Ishikawa (cell line): ENCODE measurements around the gene ARHGEF2.

Experiments
- CEBPB ChIP-seq: IDR thresholded peaks from 2 replicates; pipeline ENCODE4 v1.6.1; 2012
- CREB1 ChIP-seq: IDR thresholded peaks from 2 replicates; pipeline ENCODE4 v1.6.1; 2012; ENCODE audit warnings: low read depth
- EGR1 ChIP-seq: IDR thresholded peaks from 2 replicates; pipeline ENCODE4 v1.6.1; 2012
- EP300 ChIP-seq: IDR thresholded peaks from 2 replicates; pipeline ENCODE4 v1.6.1; 2012; ENCODE audit warnings: borderline replicate concordance
- FOXM1 ChIP-seq: IDR thresholded peaks from 2 replicates; pipeline ENCODE4 v1.6.1; 2012; ENCODE audit warnings: low read depth, borderline replicate concordance
- NFIC ChIP-seq: IDR thresholded peaks from 2 replicates; pipeline ENCODE4 v1.6.1; 2012
- RAD21 ChIP-seq: IDR thresholded peaks from 2 replicates; pipeline ENCODE4 v1.6.1; 2012; ENCODE audit warnings: low read depth
- REST ChIP-seq: IDR thresholded peaks from 2 replicates; pipeline ENCODE4 v1.6.1; 2012; ENCODE audit warnings: low read depth, mild to moderate bottlenecking
- TAF1 ChIP-seq: IDR thresholded peaks from 2 replicates; pipeline ENCODE4 v1.6.1; 2012; ENCODE audit warnings: low read depth, mild to moderate bottlenecking
- TCF12 ChIP-seq: IDR thresholded peaks from 2 replicates; pipeline ENCODE4 v1.6.1; 2012; ENCODE audit warnings: low read depth
- TEAD4 ChIP-seq: IDR thresholded peaks from 2 replicates; pipeline ENCODE4 v1.6.1; 2012
- USF1 ChIP-seq: IDR thresholded peaks from 2 replicates; pipeline ENCODE4 v1.6.1; 2012
- YY1 ChIP-seq: IDR thresholded peaks from 2 replicates; pipeline ENCODE4 v1.6.1; 2012; ENCODE audit warnings: low read depth
- ZBTB7A ChIP-seq: IDR thresholded peaks from 2 replicates; pipeline ENCODE4 v1.6.1; 2012; ENCODE audit warnings: low read depth
- TF ChIP-seq, protein P1 (sequence below): IDR thresholded peaks from 2 replicates; pipeline ENCODE4 v1.6.1; 2012

Gene ARHGEF2

DNA sequence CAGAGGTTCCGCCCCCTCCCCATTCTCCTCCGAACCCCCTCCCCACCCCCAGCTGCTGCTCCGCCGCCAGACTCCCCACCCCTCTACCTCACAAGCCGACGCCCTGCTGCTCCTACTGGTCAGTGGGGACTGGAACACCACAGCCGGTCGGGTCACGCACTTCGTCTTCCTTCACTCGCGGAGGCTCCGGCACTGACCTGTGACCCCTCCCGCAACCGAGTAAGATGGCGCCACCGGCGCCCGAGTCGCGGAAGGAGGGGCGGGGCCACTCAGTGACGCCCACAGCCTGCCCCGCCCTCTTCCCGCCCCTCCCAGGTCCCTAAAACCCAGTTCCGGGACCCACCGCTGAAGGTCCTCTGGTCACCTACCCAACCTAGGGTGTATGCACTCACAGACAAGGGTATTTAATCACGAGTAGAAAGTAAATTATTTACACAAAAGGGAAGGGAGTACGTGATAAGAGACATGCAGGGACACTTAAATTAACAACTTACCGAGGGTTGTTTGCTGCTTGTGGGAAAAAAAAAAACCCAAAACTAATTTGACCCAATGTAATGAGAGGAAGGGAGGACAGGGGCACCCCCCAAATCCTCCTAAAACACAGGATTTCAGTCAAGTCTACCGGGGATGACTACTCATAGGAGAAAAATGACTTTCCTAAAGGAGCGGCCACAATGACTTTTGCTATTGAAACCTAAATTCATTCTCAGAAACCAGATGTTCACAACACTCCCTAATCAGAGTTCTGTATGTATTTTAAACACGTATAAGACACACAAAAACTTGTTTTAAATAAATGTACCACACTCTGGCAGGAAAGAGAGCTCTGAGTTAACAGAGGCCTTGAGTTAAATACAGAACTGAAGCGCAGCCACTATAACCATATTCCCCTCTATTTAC, 66.9 kb downstream of the ARHGEF2 start, which contains the start of gene RIT1:
Gene RIT1, minus strand, starts transcription at position 194 of the 900 bp plus-strand sequence. CDS start 588 bp downstream, outside the sequence.
- no peak for TF ChIP-seq REST
- TF ChIP-seq TAF1 = peak; percentile 58; the same call in 1 of the 2 replicates
- TF ChIP-seq CEBPB = no peak
- peak; percentile 88 for TF ChIP-seq YY1
- no peak for TF ChIP-seq FOXM1
- no peak for TF ChIP-seq EGR1
- TF ChIP-seq RAD21 = peak; percentile 6; the same call in 1 of the 2 replicates
- TF ChIP-seq, protein P1, sequence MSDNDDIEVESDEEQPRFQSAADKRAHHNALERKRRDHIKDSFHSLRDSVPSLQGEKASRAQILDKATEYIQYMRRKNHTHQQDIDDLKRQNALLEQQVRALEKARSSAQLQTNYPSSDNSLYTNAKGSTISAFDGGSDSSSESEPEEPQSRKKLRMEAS = peak; percentile 40; the same call in 1 of the 2 replicates
- 0 out of 2 replicates have a peak, but pooled peaks have one; percentile 25 for TF ChIP-seq CREB1
- TF ChIP-seq TEAD4 = no peak

GRCh38 chr1:155910621-155911121, 67.7 kb downstream of the ARHGEF2 start:
- TF ChIP-seq YY1 (no peak), TEAD4 (no peak), TCF12 (no peak), FOXM1 (no peak), USF1 (peak; percentile 79), TAF1 (no peak), RAD21 (peak; percentile 11; the same call in 1 of the 2 replicates)
- TF ChIP-seq, protein P1 = no peak

- no peak for TF ChIP-seq TEAD4
- no peak for TF ChIP-seq TAF1
- TF ChIP-seq, protein P1 = no peak
- TF ChIP-seq TCF12 = no peak
- TF ChIP-seq USF1 = no peak
- no peak for TF ChIP-seq CEBPB
- TF ChIP-seq CREB1 = no peak
- no peak for TF ChIP-seq NFIC
- TF ChIP-seq EP300 = no peak
- TF ChIP-seq ZBTB7A = no peak
- no peak for TF ChIP-seq YY1
- TF ChIP-seq EGR1 = no peak
- TF ChIP-seq RAD21 = no peak
- no peak for TF ChIP-seq FOXM1
- TF ChIP-seq REST = no peak
These were observed 68.5 kb downstream of the ARHGEF2 start for GRCh38 chr1:155909894-155910293.

DNA sequence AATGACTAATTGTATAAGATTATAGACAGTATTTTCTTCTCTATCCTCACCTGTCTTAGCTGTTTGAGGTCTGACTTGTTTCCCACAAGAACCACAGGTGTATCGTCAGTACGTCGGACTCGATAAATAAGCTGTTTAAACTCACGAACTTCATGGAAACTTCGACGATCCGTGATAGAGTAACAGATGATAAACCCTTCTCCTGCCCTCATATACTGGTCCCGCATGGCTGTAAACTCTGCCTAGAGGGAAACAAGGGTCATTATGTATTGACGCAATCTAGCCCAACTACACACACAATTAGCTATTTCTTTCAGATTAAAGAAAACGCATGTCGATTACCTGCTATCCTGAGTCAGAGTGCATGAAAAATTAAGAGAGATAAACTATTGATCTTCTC, 74.1 kb downstream of the ARHGEF2 start:
- TF ChIP-seq EP300 (no peak), FOXM1 (no peak), EGR1 (no peak), NFIC (no peak), CREB1 (no peak), TEAD4 (no peak), USF1 (no peak), YY1 (no peak), RAD21 (no peak), ZBTB7A (no peak), TAF1 (no peak), REST (no peak), TCF12 (no peak), CEBPB (no peak)
- TF ChIP-seq, protein P1 = no peak
